Posterior cingulate gyrus (tissue), 11 donors: Measurements from ENCODE around the gene AZIN2.

Experiments
- DNase-seq, 10 donors: peaks; one replicate each; pipeline versions ENCODE4 v3.0.0 to v3.0.0-alpha.2; 2020 to 2021; ENCODE audit warnings: mixed read lengths in 3 of 10
- intact Hi-C: fragments of 100-400 bp; cut with DNase I; formaldehyde crosslinking; loops from one replicate; pipeline ENCODE4 v1.15.1; 2023

AZIN2 gene

GRCh38 chr1:33146003-33146402, 65.0 kb downstream of the AZIN2 start:
- intact Hi-C loops: no loop called here
- DNase-seq: peak in 1 of 10 donors; percentile 60

GRCh38 chr1:33147275-33147996, 66.5 kb downstream of the AZIN2 start:
- DNase-seq: peak in 1 of 10 donors; percentile 58
- intact Hi-C loops: no loop called here

DNA sequence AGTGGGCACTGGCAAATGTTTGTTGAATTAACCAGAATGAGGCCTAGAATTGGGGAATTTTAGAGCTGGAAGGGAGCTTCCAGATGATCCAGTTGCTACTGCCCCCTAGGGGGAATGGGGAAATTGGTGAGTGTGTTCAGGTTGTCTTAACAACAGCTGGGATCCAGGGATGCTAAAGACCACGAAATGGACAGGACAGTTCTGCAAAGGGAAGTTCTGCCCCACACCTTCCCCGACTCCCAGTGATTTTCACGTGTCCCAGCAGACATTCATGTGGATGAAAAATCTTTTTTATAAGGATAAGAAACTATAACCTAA, 67.0 kb downstream of the AZIN2 start:
- intact Hi-C loops: no loop called here
- peak in 1 of 10 donors; percentile 45 for DNase-seq

DNA sequence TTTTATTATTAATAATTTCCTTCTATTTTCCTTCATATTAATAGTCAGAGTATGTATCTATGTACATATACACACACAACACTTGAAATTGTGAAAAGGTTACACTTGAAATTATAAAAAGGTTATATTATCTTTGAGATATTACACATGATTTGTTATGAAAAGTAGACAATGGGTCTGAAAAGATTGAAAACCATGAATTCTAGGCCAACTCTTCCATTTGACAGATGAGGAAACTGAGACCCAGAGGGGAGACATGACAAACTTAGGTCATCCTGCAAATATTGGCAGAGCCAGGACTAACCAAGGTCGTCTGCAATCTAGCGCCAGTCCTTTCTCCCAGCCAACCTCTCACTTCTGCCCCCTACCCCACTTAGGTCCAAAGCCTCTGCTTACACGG, 67.7 kb downstream of the AZIN2 start:
- intact Hi-C loops: no loop called here
- no peak for DNase-seq

- DNase-seq: peak in 1 of 10 donors; percentile 64
- intact Hi-C loops: no loop called here
Observed at GRCh38 chr1:33149453-33150190, 68.7 kb downstream of the AZIN2 start.

- peak in 2 of 10 donors; percentile 24 to 70 for DNase-seq
- intact Hi-C loops: no loop called here
Observed at GRCh38 chr1:33150522-33150921, 69.6 kb downstream of the AZIN2 start.

DNA sequence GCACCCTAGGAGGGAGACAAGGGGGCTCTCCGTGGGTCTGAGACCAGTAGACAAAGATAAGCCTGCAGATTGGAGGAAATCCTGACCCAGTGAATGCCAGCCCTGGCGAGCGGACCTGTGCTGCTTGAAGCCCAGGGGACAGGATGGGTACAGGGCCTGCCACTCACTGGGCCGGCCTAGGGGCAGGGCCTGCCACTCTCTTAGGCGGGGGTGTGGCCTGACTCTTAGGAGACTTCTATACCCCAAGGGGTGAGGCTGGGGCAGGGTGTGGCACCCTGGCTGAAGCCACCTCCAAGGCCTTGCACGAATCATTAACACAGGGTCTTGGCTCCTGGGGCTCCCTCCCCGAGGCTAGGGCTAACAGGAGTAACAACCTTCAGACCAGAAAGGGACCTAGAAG, 70.2 kb downstream of the AZIN2 start:
- DNase-seq: peak in 2 of 10 donors; percentile 81 to 87
- intact Hi-C loops: no loop called here

- intact Hi-C loops: loop anchor here (1.0 kb wide), 1 partner anchor 8 kb away; no protein-coding TSS in a partner anchor
- DNase-seq: peak; percentile 50 to 94 (median 68)
Observed at GRCh38 chr1:33152685-33153432, 71.9 kb downstream of the AZIN2 start.

GRCh38 chr1:33153650-33154049, 72.7 kb downstream of the AZIN2 start:
- intact Hi-C loops: loop anchor here (1.0 kb wide), 1 partner anchor 8 kb away; no protein-coding TSS in a partner anchor
- DNase-seq: no peak

- peak in 2 of 10 donors; percentile 63 to 76 for DNase-seq
- intact Hi-C loops: no loop called here
Observed at GRCh38 chr1:33155877-33156538, 75.1 kb downstream of the AZIN2 start.

DNA sequence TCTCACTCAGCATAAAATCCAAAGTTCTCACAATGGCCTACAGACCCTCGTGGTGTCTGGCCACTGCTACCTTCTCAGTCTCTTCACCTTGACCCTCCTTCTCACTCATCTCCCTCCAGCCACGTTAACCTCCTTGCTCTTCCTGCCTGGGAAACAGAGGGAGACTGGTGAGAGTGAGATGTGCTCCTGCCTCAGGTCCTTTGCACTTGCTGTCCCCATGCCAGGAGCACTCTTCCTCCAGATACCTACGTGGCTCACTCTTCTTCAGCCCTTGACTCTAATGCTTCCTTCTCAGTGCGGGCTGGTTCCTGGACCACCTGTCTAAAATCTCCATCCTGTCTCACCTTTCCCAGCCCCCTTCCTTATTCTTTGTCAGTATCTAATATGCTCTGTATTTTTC, 76.2 kb downstream of the AZIN2 start:
- intact Hi-C loops: no loop called here
- DNase-seq: no peak

DNA sequence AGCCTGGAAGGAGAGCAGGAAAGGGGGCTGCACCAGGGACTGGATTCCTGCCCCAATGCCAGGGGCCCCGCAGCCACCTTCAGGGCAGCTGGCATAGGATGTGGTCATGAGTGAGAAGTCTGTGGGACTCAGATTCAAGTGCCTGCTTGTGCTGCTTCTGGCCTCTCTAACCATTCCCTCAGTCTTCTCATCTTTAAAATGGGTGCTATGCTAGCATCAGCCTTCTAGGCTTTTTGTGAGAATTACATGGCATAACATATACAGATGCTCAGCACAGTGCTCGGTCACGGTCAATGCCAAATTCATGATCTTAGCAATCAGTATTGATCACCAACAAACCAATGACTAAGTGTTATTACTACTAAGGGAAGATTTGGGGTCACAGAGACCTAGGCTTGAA, 77.4 kb downstream of the AZIN2 start:
- intact Hi-C loops: no loop called here
- DNase-seq: no peak

GRCh38 chr1:33159577-33159976, 78.6 kb downstream of the AZIN2 start:
- DNase-seq: peak in 1 of 10 donors; percentile 62
- intact Hi-C loops: no loop called here

DNA sequence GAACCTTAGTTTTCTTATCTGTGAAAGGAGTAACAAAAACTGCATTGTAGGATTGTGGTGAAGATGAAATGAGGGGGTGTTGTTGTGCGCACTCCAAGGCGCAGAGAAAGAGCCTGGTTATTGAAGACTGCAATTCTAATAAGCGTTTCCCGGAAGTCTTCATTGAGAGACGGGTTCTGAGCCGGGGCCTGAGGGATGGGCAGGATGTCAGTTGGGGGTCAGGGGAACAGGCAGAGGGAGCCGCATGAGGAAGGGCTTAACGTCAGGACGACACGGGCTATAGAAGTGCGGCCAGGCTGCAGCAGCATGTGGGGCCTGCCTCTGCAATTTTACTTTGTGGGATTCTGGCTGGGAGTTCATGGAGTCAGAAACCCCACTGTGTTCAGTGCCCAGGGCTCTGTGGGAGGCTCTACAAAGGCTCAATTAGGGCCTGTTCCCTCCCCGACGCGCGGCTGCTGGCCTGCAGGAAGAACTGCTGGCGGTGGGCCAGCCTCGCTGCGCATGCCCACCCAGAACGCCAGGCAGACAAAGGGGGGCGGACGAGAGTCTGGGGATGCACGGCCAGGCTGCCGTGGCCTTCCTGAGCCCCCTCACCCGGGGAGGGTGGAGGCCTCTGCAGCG, 80.2 kb downstream of the AZIN2 start:
- peak; percentile 71 to 98 (median 81) for DNase-seq
- intact Hi-C loops: loop anchor here (1.0 to 2.0 kb wide), 2 partner anchors 8 to 34 kb away; no protein-coding TSS in a partner anchor

DNA sequence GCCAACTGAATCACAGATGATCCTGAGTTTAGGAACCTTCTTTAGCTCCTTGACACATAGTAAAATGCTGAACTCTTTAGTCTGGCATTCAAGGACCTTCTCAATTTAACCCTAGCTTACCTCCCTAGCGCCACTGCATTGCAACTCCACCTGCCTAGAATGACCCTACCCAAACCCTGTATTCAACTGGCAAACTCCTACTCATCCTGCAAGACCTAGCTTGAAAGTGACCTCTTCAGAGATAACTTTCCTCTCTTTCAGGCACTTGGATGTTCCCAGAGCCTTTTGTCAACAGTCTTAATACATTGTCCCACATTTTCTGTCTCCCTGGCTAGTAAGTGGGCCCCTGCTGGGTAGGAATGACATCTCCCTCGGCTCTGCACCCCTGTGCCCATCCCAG, 81.2 kb downstream of the AZIN2 start:
- intact Hi-C loops: no loop called here
- peak in 1 of 10 donors; percentile 4 for DNase-seq

DNA sequence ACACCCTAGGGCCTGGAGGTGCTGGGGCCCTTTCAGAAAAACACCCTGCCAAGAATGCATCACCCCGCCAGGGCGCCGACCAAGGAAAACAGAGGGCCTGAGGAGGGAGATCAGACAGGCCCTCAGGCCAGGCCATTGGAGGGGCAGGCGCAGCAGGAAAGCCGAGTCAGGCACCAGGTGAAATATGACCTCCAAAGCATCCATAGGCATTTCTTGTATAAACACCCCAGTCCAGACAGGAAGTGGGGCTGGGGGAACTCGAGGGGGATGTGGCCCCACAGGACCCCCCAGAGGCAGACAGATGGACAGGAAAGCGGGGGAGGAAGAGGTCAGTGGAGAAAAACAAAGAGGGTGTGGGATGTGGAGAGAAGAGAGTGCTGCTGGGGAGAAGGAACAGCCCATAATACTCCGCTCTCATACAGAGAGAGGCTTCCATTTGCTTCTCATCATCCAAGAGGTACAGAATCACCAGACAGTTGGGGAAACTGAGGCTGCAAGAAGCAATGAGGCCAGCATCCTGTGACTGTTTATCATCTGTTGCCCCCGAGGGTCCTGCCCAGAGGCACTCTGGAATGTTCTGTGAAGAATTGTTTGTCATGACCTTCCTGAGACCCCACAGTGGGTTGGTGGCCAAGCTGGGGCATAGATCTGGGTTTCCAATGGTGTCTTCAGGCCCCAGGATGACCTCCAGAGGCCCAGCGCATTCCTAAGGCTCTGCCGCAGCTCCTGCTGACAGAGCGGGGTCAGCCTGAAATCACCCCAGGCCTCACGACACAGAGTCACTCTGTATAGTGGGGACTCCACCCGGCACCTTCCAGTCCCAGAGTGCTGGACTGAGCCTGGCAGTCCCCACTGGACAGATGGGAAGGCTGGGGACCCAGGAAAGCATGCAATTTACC, 82.9 kb downstream of the AZIN2 start:
- intact Hi-C loops: no loop called here
- peak in 2 of 10 donors; percentile 61 to 67 for DNase-seq

DNA sequence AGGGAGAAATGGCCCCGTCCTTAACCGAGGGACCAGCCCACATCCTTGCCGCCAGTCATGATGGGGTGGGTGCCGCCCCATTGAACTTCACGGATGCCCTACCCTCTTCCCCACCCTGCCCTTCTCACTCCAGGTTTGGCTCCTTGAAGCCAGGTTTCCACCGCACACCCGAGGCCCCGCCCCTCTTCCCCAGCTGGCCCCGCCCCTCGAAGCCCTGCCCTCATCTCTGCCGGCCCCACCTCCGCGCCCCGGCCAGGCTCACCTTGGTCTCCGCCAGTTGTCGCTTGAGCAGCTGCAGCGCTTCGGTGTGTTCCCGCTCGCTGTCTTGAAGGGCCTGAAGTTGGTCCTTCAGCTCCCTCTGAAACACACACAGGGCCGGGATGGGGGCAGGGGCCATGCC, 84.3 kb downstream of the AZIN2 start:
- intact Hi-C loops: no loop called here

GRCh38 chr1:33165809-33166208, 84.9 kb downstream of the AZIN2 start:
- DNase-seq: peak in 1 of 10 donors; percentile 15
- intact Hi-C loops: no loop called here

More for the DNA sequence above, 84.3 kb downstream of the AZIN2 start:
- peak in 2 of 10 donors; percentile 69 to 70 for DNase-seq
